GM21529 (cell line): ENCODE results near the gene SLC8A2.

Experiments
- ATAC-seq: cut with Tn5 transposase; IDR thresholded peaks from one replicate; pipeline ENCODE4 v1.9.1; 2021; ENCODE audit not compliant: unreplicated experiment

SLC8A2 gene

DNA sequence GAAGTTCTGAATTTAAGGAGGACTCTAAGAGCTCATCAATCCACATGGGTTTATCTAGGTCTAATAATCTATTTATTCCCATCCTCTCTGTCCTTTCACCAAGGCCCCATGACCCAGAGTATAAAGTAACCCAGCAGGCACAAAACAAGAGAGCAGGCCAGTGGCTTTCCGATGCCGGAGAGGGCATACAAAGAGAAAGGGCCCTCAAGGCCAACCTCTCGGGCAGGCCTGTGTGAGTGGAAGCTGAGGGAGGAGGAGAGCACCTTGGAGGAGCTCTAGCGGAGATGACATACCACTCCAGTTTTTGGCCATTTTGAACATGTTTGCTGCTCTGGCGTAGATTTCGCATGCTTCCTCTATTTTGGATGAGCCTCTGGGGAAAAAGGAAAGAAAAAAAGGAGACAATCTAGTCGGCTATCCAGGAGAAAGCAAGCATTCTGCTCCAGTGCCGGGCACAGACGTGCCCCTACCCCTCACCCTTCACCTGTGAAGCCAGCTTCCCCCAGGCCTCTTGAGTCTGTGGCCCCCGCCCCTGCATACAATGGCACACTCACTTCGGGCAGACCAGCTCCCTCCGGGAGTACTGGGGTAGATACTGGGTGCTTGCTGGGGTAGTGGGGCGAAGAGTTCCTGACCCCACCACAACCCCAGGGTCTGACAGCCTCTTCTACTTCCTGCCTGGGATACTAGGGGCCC lies 31.6 kb upstream of the SLC8A2 start:
- no peak for ATAC-seq

DNA sequence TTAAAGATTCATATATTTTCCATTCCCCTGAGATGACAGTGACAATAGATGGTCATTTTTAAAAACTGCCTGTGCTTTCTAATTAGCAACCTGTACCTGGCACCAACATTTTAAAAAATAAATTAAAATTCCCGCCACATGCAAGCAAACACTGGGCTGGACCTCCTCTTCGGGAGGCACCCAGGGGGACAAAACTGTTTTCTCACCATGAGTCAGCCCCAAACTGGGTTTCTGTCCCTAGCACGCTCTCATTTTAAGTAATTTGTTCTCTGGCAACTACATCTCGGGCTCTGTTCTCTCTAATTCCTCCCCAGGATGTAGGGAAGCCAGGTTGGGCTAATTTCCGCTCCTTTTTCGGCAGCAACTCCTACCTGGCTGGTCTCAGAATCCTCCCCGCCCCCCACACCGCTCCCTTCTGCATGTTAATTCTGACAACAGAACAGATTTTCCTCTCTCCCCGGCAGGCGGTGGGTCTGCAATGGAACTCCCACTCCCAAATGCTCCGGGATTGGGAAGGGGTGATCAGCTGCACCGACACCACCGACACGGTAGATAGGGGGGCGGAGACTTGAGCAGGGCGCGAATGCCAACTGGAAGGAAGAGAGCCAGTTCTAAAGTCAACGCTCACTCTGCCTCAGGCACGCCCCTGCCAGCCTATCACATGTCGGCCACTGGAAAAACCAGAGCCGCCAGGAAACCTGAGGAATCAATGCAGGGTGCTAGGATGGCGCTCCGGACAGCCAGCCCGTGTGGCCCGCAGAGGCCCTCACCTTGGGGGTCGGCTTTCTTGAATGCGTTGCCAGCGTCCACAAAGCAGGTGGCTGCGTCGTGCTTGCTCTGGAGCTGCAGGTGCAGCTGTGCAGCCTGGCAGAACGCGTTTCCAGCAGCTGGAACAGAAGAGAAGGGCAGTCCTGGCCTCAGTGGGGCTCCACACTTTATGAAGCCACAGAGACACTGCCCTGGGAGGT lies 28.5 kb upstream of the SLC8A2 start:
- ATAC-seq = no peak

DNA sequence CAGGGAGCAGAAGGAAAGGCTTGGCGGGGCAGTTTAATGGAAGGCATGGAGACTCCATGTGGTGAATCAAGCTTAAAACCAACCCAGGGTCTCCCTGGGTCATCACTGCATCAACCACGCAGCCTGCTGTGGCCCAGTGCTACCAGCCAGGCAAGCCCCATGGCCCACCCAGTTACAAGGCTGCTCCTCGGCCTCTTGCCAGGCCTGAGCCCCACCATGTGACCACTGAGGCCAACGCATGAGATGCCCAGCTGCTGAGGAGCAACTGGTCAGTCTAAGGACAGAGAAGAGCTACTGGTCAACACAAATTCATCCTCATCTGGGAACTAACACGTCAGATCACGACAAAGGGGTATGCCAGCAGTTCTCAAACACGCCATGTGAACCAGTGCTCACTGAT lies 27.7 kb upstream of the SLC8A2 start:
- no peak for ATAC-seq

DNA sequence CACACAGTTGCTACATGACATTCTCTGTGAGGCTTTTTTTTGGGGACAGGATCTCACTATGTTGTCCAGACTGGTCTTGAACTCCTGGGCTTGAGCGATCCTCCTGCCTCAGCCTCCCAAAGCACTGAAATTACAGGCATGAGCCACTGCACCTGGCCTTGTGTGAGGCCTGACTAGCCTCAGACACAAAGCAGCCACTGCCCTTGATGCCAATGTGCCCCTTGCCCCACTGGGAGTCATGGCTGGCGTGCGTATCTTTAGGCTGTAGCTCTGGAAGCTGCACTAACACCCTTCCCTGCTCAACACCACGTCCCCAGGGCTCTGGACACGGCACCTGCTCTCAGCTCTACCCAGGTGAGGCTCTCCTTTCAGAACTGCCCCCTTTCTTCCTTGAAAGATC lies 26.9 kb upstream of the SLC8A2 start:
- no peak for ATAC-seq

DNA sequence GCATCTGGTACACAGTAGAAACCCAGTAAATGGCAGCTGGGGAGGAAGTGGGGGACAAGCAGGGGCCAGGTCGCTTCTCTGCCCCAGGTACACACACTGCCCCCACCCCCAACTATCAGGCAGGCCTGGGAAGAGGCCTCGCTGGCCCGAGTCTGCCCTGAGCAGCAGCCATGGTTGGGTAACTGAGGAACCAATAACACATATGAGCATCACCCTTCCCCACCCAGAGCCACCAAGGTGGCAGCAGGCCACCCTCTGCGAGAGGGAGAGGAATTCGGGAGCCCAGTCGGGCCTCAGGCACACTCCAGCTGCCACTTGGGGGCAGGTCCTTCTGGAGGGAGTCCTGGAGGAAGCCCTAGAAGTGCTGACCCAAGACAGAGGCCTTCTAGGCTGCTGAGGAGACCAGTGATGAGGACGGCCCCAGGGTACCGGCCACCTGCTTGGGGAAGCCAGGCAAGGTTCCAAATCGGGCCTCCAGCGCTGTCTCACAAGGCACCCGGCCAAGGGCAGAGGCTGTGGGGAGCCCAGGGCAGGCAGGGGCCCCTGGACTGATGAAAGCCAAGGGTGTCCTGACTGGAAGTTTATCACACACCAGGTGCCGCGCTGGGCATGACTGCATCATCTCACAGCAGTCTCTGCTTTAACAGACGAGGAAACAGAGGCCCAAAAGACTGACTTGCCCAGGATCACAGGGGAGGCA lies 26.3 kb upstream of the SLC8A2 start:
- ATAC-seq = no peak

DNA sequence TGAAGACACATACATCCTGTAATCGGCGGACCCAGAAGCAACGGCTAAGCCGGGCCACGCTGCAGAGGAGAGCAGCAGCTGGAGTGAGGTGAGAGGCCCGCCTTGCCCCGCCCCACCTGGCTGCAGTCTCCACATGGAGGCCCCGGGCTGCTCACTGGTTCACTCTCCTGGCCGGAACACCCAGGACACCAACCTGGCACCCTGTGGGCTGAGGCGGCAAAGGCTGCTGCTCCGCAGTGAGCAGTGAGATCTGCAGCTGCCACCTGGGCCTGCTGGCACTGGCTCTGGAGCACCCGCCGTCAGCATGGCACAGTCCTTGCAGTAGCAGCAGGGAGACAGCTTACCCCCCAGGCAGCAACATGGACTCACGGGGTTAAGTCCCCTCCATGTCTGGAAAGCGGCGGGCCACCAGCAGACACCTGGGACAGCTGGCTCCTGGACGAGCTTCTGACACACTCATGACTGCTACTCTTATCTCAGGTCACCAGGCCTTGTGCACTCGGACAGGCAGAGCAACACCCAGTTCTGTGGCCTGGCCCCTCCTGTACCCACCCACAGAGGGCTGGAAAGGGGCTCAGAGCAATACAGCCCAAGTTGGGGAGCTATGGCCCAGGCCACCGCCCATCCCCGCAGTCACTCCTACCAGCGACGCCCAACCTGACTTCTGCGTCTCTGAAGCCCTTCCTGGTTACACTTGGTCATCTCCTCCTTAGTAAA lies 25.5 kb upstream of the SLC8A2 start:
- ATAC-seq = no peak

DNA sequence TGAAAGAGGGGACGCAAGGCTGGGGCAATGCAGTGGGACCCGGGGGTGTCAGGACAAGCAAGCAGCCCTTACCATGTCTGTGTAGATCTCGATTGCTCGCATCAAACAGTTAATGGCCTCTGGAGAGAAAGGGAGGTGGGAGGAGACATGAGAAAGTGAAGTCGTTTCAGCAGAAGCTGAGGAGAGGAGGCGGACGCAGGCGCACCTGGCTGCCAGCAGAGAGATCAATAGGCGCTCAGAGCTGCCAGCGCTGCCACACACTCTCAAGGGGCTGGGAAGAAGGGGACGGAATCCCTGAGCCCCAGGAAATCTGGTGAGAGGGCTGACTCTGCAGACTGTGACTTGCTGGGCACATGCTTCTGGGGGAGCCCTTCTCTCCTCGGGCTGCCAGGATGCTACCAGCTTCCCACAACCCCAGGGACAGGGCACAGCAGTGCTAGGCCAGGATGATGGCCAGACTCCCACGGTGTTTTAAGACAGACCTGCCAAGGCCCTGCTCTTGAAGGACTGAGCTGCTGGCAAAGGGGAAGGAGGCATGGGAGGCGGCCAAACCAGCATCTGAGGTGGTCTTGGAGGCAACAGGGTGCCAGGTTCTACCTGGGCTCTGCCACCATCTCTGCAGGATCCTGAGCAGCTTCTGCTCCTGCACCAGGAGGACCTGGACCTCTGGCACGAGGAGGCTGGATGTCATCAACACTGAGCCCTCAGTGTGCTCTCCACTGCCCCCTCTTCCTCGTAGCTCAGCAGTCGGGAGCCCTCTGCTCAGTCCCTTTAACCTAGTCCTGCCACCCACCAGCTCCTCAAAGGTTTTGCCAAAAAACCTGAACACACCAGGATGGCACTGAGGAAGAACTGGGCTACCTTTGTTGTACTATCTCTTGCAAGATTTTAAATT lies 24.0 kb upstream of the SLC8A2 start:
- no peak for ATAC-seq

DNA sequence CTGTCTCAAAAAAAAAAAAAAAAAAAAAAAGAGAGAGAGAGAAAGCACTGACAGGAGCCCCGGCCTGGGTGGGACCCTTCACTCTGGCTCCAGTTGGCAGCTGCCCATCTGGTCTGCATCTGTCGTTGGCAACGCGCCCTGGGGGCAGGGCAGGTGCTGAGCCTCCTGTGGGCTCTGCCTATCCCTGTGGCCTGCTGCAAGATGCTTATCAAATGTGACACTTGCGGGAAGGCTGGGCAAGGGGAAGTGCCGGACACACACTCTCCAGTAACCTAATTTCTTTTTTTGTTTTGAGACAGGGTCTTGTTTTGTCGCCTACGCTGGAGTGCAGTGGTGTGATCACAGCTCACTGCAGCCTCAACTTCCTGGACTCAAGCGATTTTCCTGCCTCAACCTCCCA lies 23.0 kb upstream of the SLC8A2 start:
- no peak for ATAC-seq

DNA sequence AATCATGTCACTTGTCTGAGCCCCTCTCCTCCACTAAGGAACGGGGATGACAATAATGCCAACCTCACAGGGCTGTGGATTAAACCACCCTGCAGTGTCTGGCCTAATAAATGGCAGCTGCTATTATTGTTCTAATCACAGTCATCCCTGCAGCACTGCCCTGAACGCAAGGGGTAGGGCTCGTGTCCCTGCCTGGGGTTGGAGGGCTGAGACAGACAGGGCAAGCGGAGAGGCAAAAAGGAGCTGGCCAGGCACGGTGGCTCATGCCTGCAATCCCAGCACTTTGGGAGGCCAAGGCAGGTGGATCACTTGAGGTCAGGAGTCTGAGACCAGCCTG lies 22.5 kb upstream of the SLC8A2 start:
- no peak for ATAC-seq

DNA sequence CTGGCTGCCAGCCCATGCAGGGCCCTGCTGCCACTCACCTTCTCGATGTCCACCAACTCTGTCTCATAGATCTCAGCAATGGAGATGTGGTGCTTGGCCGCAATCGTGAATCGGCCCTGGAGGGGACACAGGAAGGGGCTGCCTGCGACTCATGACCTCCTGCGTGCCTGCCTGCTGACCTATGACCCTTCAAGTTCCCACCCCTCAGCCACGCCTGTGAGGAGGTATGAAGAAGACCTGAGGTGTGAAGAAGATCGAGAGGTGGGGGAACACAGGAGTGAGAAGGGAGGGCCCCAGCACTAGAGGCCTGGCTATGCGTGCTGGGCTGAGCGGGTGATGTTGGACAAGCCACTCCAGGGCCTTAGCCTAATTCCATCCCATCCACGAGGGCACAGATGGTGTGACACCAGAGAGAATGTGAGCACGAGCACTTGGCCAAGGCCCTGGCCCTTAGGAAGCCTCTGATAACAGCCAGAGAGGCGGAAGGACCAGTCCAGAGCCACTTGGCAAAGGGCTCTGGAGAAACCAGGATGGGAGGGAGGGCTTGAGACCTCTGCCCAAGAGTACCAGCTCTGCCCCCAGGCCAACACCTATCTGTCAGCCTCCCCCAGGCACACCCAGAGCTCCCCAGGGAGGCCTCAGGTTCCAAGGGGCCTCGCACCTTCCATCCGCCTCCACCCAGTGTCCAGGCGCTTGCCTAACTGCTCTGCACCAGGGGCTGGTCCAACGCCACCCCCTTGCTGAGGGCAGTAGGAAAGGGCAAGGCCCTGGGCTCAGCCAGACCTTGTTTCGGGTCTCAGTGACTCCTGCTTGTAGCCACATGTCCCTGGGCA lies 21.9 kb upstream of the SLC8A2 start:
- no peak for ATAC-seq

DNA sequence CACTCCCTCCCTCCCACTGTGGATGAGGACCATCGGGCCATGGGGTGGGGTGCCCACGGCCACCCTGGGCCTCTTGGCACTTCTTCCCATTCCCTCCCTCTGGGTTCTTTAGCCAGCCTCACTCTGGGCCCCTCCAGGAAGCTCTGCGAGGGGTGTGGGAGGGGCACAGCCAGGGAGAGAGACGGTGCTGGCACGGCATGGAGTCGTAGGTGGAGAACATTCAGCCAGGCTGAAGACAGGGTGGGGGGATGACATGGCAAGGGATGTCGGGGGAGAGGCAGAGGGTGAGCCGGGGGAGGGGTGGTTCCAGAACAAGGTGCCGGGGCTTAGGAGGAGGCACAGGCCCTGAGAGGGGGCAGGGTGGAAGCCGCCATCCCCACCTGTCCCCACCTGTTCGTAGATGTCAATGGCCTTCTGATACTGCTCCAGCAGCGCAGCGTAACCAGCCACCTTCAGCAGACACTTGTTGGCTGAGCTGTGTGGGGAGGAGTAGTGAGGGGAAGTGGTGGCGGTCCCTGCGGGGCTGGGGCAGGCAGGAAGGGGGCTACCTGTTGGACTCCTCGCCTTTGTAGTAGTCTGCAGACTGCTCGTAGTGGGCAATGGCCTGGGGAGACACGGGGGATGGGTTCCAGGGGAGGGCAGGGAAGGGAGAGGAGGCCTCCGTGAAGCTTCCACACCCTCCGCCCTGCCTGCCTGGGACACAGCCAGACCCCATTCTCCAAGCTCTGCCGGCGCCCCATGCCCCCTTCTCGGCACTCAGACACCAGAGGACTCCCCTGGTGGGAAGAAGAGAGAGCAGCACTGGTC lies 21.1 kb upstream of the SLC8A2 start:
- ATAC-seq = no peak

DNA sequence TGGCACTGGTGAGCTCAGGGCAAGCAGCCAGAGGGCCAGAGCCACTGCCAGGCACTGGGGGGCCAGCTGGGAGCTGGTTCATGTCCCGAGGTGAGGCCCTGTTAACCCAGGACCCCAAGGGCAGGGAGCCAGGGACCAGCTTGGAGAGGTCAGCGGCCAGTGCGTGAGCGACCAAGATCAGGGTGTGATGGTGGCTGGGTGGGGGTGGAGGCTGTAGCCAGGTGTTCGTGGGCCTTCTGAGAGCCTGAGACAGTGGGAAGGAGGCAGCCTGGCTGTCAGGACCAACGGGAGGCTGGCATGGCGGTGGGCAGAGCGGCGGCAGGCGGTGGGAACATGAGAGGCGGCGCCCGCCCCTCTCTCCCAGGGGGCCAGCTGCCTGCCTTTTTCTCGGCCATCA lies 20.4 kb upstream of the SLC8A2 start:
- ATAC-seq = no peak

DNA sequence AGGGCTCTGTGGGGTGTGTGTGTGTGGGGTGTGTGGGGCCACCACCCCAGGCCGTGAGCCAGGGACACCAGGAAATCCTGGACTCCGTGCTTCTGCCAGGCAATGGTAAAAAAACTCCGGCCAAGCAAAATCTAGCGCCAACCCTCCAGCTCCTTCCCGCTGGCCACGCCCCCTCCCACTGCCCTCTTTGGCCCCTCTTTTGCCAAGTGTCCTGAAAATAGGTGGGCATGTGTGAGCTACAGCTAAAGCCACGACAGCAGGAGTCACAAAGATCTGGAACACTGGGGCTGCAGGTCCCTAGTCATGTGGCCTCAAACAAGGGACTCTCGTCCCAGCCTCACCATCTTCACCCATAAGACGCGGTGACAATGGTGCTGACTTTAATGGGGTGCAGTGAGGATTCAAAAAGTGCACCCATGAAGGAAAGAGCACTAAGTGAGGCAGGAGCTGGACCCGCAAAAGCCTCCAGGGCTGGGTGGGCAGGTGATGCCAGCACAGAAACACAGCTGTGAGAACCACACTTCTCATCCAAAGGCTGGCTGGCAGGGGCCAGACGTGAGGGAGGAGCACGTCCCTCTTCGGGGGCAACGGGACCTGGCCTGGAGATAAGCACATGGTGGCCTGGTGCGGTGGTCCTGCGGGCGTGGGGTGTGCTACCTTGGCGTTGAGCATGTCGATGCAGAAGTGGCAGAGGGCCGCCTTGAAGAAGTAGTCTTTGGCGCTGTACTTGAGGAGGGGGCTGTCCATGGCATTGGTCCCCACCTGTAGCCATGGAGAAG lies 19.9 kb upstream of the SLC8A2 start:
- ATAC-seq = no peak

DNA sequence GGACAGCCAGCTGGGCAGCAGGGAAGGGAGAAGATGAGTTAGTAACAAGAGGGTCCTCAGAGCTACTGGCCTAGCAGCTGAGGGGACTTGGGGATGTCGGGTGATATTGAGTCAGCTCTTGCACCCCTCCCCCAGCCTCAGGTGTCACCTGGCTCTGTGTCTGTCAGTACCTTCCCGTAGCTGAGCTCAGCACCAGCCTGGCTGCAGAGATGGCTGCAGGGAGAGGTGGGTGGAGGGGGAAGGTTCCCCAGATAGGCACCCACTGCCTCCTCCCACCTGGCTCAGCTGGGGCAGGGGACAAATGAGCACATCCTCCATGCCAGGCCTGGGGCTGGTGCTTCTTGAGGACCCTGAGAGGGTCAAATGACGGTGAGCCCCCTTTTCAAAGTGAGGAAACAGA lies 19.2 kb upstream of the SLC8A2 start:
- no peak for ATAC-seq

DNA sequence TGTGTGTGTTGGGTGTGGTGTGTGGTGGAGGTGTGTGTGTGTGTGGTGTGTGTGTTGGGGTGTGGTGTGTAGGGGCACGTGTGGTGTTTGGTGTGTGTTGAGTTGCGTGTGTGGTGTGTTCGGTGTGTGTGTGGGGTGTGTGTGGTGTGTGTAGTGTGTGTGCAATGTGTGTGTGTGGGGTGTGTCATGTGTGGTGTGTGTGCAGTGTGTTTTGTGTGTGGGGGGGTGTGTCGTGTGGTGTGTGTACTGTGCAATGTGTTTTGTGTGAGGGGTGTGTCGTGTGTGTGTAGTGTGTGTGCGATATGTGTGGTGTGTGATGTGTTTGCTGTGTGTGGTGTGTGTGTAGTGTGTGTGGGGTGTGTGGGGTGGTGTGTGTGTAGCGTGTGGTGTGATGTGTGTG lies 18.3 kb upstream of the SLC8A2 start:
- no peak for ATAC-seq

DNA sequence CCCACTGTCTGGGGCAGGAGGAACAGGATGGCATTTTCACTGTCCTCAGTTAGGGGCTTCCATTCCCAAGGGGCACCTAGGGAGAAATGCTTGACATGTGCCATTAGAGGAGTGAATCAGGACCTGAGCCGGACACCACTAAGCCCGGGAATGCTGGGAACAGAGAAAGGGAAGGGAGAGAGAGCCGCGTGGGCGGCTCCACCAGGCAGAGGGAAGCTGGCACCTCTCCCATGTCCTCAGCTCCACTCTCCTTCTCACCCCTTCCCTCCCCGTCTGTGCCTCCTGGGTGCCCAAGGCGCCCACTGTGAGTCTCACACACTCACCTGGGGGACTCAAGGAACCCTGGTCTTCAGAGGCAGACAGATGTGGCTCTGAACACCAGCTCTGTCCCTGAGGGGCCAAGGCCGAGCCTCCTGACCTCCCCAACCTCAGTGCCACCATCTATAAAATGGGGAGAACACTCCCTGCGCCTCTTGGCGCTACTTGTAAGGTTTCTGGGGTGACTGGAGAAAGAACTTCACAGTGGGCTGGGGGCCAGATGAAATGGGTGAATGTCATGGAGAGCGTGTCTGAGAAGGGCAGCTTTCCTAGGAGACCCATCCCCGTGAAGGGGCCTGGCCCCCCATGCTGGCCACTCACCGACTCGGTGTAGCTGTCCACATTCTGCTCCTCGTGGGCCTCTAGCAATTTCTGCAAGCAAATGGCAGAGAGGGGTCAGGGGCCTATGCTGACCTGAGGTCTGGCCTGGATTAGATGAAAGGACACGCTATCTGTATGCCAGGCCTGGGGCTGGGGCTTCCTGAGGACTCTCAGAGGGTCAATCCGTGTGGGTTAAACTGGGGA lies 17.6 kb upstream of the SLC8A2 start:
- no peak for ATAC-seq
